Lower leg skin (tissue), 4 donors: ENCODE data around the gene MIPOL1. TPM values are rescaled to one million over a fixed set of nuclear protein-coding genes. Genes with fewer than 3 reads are reported as not detected.

Source experiments
- DNase-seq, 2 donors: peaks; one replicate each; pipeline ENCODE4 v3.0.0-alpha.2; 2019; ENCODE audit warnings: low spot score in 2 of 2
- H3K4me3 ChIP-seq: fragments of 200-600 bp; sonication (generic); 2 replicates; pipeline ENCODE4 v1.5.1; 2017; ENCODE audit warnings: mild to moderate bottlenecking, low read depth; ENCODE audit not compliant: poor library complexity, severe bottlenecking
- POLR2A ChIP-seq, 2 donors: fragments of 450-650 bp; IDR thresholded peaks; one replicate each; pipeline ENCODE4 v1.6.1; 2016 to 2017; ENCODE audit warnings: antibody characterized with exemption in 2 of 2, mild to moderate bottlenecking in 1 of 2, moderate library complexity in 1 of 2
- WGBS, 2 donors: methylation state at CpG; one replicate each; pipeline ENCODE4 v1.1.5; 2018; 5-methylcytosine and 5-hydroxymethylcytosine counted together
- intact Hi-C: fragments of 100-400 bp; cut with DNase I; formaldehyde crosslinking; loops from one replicate; pipeline ENCODE4 v1.15.0; 2023; ENCODE audit warnings: low total_unique reads
- total RNA-seq, 4 donors: library from RNA; depleted of rRNA; stranded (reverse); fragments of >200 nt; gene quantifications; one replicate each; pipeline ENCODE4 v1.1.0, GENCODE V29; 2016
- TF ChIP-seq, protein P1 (sequence below), 3 donors: fragments of 450-650 bp; IDR thresholded peaks; one replicate each; pipeline ENCODE4 v1.5.1; 2016; ENCODE audit warnings: antibody characterized with exemption in 3 of 3, mild to moderate bottlenecking in 3 of 3, moderate library complexity in 2 of 3

The MIPOL1 gene
- total RNA-seq, 4 donors from 2014 or later, result 3.6 to 6.9 (median 5.9) TPM

- DNase-seq, result no peak
- intact Hi-C loops, result loop anchor here (5.0 kb wide), 1 partner anchor 1299 kb away; no protein-coding TSS in a partner anchor
- WGBS, 2 donors, result 74 to 76% methylated on average over 2 of the region's 2 CpGs
- TF ChIP-seq POLR2A (IDR thresholded peaks at IDR 0.05), result no peak
- TF ChIP-seq, protein P1, sequence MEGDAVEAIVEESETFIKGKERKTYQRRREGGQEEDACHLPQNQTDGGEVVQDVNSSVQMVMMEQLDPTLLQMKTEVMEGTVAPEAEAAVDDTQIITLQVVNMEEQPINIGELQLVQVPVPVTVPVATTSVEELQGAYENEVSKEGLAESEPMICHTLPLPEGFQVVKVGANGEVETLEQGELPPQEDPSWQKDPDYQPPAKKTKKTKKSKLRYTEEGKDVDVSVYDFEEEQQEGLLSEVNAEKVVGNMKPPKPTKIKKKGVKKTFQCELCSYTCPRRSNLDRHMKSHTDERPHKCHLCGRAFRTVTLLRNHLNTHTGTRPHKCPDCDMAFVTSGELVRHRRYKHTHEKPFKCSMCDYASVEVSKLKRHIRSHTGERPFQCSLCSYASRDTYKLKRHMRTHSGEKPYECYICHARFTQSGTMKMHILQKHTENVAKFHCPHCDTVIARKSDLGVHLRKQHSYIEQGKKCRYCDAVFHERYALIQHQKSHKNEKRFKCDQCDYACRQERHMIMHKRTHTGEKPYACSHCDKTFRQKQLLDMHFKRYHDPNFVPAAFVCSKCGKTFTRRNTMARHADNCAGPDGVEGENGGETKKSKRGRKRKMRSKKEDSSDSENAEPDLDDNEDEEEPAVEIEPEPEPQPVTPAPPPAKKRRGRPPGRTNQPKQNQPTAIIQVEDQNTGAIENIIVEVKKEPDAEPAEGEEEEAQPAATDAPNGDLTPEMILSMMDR (IDR thresholded peaks at IDR 0.05), result no peak
- H3K4me3 ChIP-seq, result no peak overlapping the region
These were observed 375.6 kb downstream of the MIPOL1 start for GRCh38 chr14:37573356-37573755.

GRCh38 chr14:37579274-37579673, 381.5 kb downstream of the MIPOL1 start:
- intact Hi-C loops, result no loop called here
- DNase-seq, result no peak
- no peak overlapping the region for H3K4me3 ChIP-seq
- TF ChIP-seq, protein P1 (IDR thresholded peaks at IDR 0.05), result no peak
- no peak for TF ChIP-seq POLR2A (IDR thresholded peaks at IDR 0.05)
- 29 to 38% methylated on average over 9 of the region's 9 CpGs for WGBS, 2 donors

GRCh38 chr14:37580146-37580545, 382.4 kb downstream of the MIPOL1 start:
- 68 to 85% methylated on average over 2 of the region's 2 CpGs for WGBS, 2 donors
- H3K4me3 ChIP-seq, result no peak overlapping the region
- DNase-seq, result no peak
- TF ChIP-seq, protein P1 (IDR thresholded peaks at IDR 0.05), result no peak
- TF ChIP-seq POLR2A (IDR thresholded peaks at IDR 0.05), result no peak
- intact Hi-C loops, result no loop called here

DNA sequence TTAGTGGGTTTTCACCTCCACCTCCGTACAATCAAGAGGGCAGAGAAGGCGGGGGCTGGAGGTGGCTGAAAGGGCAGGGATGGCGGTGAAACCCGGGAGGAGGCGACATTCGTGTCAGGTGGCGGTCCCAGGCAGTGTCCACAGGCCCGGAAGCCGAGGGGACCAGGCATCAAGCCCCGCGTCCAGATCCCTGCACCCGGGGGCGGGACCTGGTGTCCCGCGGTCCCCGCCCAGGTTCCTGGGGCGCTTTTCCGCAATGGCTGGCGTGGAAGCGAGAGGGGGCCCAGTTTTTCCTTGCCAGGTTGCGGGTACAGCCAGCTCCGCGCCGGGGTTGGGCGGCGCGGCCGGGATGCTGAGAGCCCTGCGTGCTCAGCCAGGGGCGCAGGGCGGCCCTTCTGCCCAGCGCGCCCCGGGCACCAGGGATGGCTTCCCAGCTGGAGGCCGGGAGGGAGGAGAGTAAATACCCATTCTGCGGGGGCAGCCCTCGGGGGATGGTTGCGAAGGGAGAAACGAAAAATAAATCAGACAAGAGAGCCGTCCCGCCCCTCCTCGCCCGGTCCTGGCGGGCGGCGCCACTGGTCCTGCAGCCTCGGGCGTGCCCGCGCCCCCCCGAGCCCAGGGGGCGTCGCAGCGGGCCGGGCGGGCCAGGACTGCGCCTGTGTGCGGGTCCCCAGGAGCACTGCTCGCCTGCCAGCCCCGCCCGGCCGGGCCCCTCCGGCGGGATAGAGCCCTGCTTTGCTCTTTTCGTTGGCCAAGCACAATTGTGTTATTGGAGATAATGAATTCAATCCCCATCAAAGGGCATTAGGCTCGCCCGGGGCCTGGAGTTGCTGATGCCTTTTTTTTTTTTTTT, 385.8 kb downstream of the MIPOL1 start:
- intact Hi-C loops, result no loop called here
- WGBS, 2 donors, result 10% methylated on average over 46 to 55 of the region's 67 CpGs
- no peak overlapping the region for H3K4me3 ChIP-seq
- DNase-seq, result no peak
- TF ChIP-seq, protein P1 (IDR thresholded peaks at IDR 0.05), result no peak
- no peak for TF ChIP-seq POLR2A (IDR thresholded peaks at IDR 0.05)

GRCh38 chr14:37584211-37585100, 386.7 kb downstream of the MIPOL1 start:
- no peak for DNase-seq
- intact Hi-C loops, result no loop called here
- TF ChIP-seq, protein P1 (IDR thresholded peaks at IDR 0.05), result no peak
- TF ChIP-seq POLR2A (IDR thresholded peaks at IDR 0.05), result no peak
- no peak overlapping the region for H3K4me3 ChIP-seq
- WGBS, 2 donors, result 9 to 10% methylated on average over 45 to 62 of the region's 62 CpGs
